GM13976 (cell line): ENCODE measurements around the gene CD274.
A peak's percentile ranks its signal among the peaks of the same experiment; 100 is the strongest.

Experiments used
- DNase-seq: peaks from one replicate; pipeline ENCODE4 v3.0.0; 2012; ENCODE audit warnings: low spot score
- in situ Hi-C: fragments of 300-500 bp; cut with MboI; formaldehyde crosslinking; loops from one replicate; pipeline ENCODE4 v1.12.0; 2022; ENCODE audit warnings: low sequenced_read_pairs, mixed read lengths, inconsistent platforms; ENCODE audit not compliant: unreplicated experiment
- TF ChIP-seq, protein P1 (sequence below): IDR thresholded peaks from 2 replicates; pipeline ENCODE4 v1.5.1; 2012; ENCODE audit warnings: borderline replicate concordance, mild to moderate bottlenecking; ENCODE audit not compliant: insufficient read depth; ENCODE audit errors: extremely low read depth, missing control alignments, control extremely low read depth

The CD274 gene

GRCh38 chr9:5479994-5480694 is 29.8 kb downstream of the CD274 start:
- in situ Hi-C loops, result no loop called here
- DNase-seq, result peak; percentile 46

DNA sequence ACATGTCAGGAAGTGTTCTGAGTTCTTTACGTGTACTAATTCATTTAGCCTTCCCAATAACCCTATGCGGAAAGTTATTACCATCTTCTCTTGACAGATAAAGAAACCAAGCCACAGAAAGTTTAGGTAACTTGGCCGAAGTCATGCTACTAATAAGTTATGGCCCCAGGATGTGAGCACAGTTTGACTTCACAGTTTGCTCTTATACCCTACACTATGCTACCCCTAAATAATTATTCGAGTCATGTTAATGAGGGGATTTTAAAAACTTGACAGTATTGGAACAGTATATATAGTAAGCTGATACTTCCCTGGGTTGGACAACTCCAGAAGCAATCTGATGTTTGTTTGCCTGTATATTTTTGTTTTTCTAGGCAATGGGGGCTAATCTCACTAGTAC is 30.6 kb downstream of the CD274 start:
- no peak for DNase-seq
- in situ Hi-C loops, result no loop called here

More at GRCh38 chr9:5479994-5480694, 29.8 kb downstream of the CD274 start:
- TF ChIP-seq, protein P1, sequence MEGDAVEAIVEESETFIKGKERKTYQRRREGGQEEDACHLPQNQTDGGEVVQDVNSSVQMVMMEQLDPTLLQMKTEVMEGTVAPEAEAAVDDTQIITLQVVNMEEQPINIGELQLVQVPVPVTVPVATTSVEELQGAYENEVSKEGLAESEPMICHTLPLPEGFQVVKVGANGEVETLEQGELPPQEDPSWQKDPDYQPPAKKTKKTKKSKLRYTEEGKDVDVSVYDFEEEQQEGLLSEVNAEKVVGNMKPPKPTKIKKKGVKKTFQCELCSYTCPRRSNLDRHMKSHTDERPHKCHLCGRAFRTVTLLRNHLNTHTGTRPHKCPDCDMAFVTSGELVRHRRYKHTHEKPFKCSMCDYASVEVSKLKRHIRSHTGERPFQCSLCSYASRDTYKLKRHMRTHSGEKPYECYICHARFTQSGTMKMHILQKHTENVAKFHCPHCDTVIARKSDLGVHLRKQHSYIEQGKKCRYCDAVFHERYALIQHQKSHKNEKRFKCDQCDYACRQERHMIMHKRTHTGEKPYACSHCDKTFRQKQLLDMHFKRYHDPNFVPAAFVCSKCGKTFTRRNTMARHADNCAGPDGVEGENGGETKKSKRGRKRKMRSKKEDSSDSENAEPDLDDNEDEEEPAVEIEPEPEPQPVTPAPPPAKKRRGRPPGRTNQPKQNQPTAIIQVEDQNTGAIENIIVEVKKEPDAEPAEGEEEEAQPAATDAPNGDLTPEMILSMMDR, result no peak

GRCh38 chr9:5481322-5482040 is 31.1 kb downstream of the CD274 start:
- TF ChIP-seq, protein P1, result no peak
- in situ Hi-C loops, result no loop called here

More for the DNA sequence above, 30.6 kb downstream of the CD274 start:
- TF ChIP-seq, protein P1, result no peak

DNA sequence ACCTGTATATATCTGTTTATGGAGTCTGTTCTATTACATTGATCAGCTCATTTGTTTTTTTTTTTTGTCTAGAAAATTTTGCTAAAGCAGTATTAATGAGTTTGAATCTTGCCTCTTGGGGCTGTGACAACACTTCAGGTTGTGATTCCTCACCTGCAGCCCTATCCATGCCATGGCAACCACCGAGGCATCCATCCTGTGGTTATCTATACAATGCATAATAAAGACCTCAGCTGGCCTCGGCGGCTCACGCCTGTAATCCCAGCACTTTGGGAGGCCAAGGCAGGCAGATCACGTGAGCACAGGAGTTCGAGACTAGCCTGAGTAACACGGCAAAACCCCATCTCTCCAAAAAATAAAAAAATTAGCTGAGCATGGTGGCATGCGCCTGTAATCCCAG is 31.9 kb downstream of the CD274 start:
- no peak for DNase-seq
- in situ Hi-C loops, result no loop called here
- TF ChIP-seq, protein P1, result no peak

More at GRCh38 chr9:5481322-5482040, 31.1 kb downstream of the CD274 start:
- DNase-seq, result no peak

GRCh38 chr9:5483306-5483705 is 33.0 kb downstream of the CD274 start:
- in situ Hi-C loops, result no loop called here
- TF ChIP-seq, protein P1, result no peak
- DNase-seq, result no peak

GRCh38 chr9:5485378-5486085 is 35.2 kb downstream of the CD274 start:
- no peak for DNase-seq
- TF ChIP-seq, protein P1, result no peak
- in situ Hi-C loops, result no loop called here
